HepG2 (cell line): ENCODE measurements around the gene U2AF2. TPM values are rescaled to one million over a fixed set of nuclear protein-coding genes. Genes with fewer than 3 reads are reported as not detected.

Source experiments
- CCAR2 ChIP-seq: fragments of 200-400 bp; formaldehyde crosslinking; optimal IDR thresholded peaks from 2 replicates; pipeline ENCODE3; 2018; ENCODE audit warnings: low read depth, mild to moderate bottlenecking, low read length, moderate library complexity
- DR1 ChIP-seq: sonication (generic); formaldehyde crosslinking; IDR thresholded peaks from 2 replicates; pipeline ENCODE4 v1.8.0; 2021; ENCODE audit warnings: mild to moderate bottlenecking, missing genetic modification reagents, inconsistent platforms
- EED ChIP-seq: sonication (generic); formaldehyde crosslinking; IDR thresholded peaks from 2 replicates; pipeline ENCODE4 v1.5.0; 2020; ENCODE audit warnings: mild to moderate bottlenecking, missing genetic modification reagents
- ELK4 ChIP-seq: sonication (generic); formaldehyde crosslinking; IDR thresholded peaks from 2 replicates; pipeline ENCODE4 v1.9.0; 2021; ENCODE audit warnings: missing genetic modification reagents, borderline replicate concordance
- HMGA1 ChIP-seq: sonication (generic); formaldehyde crosslinking; conservative IDR thresholded peaks from 2 replicates; pipeline ENCODE4 v1.4.0; 2020; ENCODE audit warnings: missing genetic modification reagents
- HOXA7 ChIP-seq: sonication (generic); formaldehyde crosslinking; IDR thresholded peaks from 2 replicates; pipeline ENCODE4 v1.8.1; 2022; ENCODE audit warnings: mild to moderate bottlenecking, missing genetic modification reagents, moderate library complexity
- MED1 ChIP-seq: sonication (generic); formaldehyde crosslinking; IDR thresholded peaks from 2 replicates; pipeline ENCODE4 v1.4.0; 2020; ENCODE audit warnings: missing genetic modification reagents
- NCOA1 ChIP-seq: sonication (generic); formaldehyde crosslinking; IDR thresholded peaks from 2 replicates; pipeline ENCODE4 v1.9.0; 2021; ENCODE audit warnings: missing genetic modification reagents
- NFATC3 ChIP-seq: sonication (generic); formaldehyde crosslinking; IDR thresholded peaks from 2 replicates; pipeline ENCODE4 v1.5.1; 2020; ENCODE audit warnings: mild to moderate bottlenecking, missing genetic modification reagents
- PITX1 ChIP-seq: sonication (generic); formaldehyde crosslinking; IDR thresholded peaks from 2 replicates; pipeline ENCODE4 v1.5.1; 2020; ENCODE audit warnings: mild to moderate bottlenecking, missing genetic modification reagents
- POLR2AphosphoS5 ChIP-seq: IDR thresholded peaks from 2 replicates; pipeline ENCODE4 v1.6.1; 2012; ENCODE audit warnings: low read depth, low read length
- RARA ChIP-seq: IDR thresholded peaks from 2 replicates; pipeline ENCODE4 v1.6.1; 2016; ENCODE audit warnings: missing genetic modification reagents, missing compliant biosample characterization
- REPIN1 ChIP-seq: sonication (generic); formaldehyde crosslinking; IDR thresholded peaks from 2 replicates; pipeline ENCODE4 v1.8.0; 2022; ENCODE audit warnings: missing genetic modification reagents, low read depth, mild to moderate bottlenecking, borderline replicate concordance
- RNF219 ChIP-seq: sonication (generic); formaldehyde crosslinking; IDR thresholded peaks from 2 replicates; pipeline ENCODE4 v1.5.0; 2020; ENCODE audit warnings: mild to moderate bottlenecking, missing genetic modification reagents
- RORA ChIP-seq: sonication (generic); formaldehyde crosslinking; IDR thresholded peaks from 2 replicates; pipeline ENCODE4 v1.5.0; 2020; ENCODE audit warnings: mild to moderate bottlenecking, missing genetic modification reagents, moderate library complexity
- SAP130 ChIP-seq: IDR thresholded peaks from 2 replicates; pipeline ENCODE4 v1.6.1; 2016; ENCODE audit warnings: low read depth
- TCF7L2 ChIP-seq: IDR thresholded peaks from 2 replicates; pipeline ENCODE4 v1.6.1; 2011; ENCODE audit warnings: mild to moderate bottlenecking, low read depth, low read length, moderate library complexity
- TERF1 ChIP-seq: sonication (generic); formaldehyde crosslinking; IDR thresholded peaks from 2 replicates; pipeline ENCODE4 v1.8.0; 2022; ENCODE audit warnings: mild to moderate bottlenecking, missing genetic modification reagents, moderate library complexity
- YY1 ChIP-seq: IDR thresholded peaks from 2 replicates; pipeline ENCODE4 v1.6.1; 2011; ENCODE audit warnings: low read length, low read depth, moderate library complexity, mild to moderate bottlenecking; ENCODE audit not compliant: insufficient read depth, insufficient replicate concordance
- ZFAT ChIP-seq: sonication (generic); formaldehyde crosslinking; conservative IDR thresholded peaks from 2 replicates; pipeline ENCODE4 v1.8.1; 2023; ENCODE audit warnings: missing genetic modification reagents, inconsistent platforms
- ZKSCAN1 ChIP-seq: fragments of 150-350 bp; IDR thresholded peaks from 2 replicates; pipeline ENCODE4 v1.6.1; 2014; ENCODE audit warnings: low read length
- ZNF160 ChIP-seq: sonication (generic); formaldehyde crosslinking; IDR thresholded peaks from 2 replicates; pipeline ENCODE4 v1.8.0; 2022; ENCODE audit warnings: mild to moderate bottlenecking, inconsistent platforms, missing genetic modification reagents
- ZNF280B ChIP-seq: sonication (generic); formaldehyde crosslinking; IDR thresholded peaks from 2 replicates; pipeline ENCODE4 v1.5.0; 2020; ENCODE audit warnings: missing genetic modification reagents, mild to moderate bottlenecking, borderline replicate concordance
- ZNF30 ChIP-seq: sonication (generic); formaldehyde crosslinking; IDR thresholded peaks from 2 replicates; pipeline ENCODE4 v1.5.0; 2020; ENCODE audit warnings: mild to moderate bottlenecking, missing genetic modification reagents
- ZNF749 ChIP-seq: sonication (generic); formaldehyde crosslinking; IDR thresholded peaks from 2 replicates; pipeline ENCODE4 v1.8.0; 2022; ENCODE audit warnings: mild to moderate bottlenecking, missing genetic modification reagents, moderate library complexity, borderline replicate concordance
- polyA plus RNA-seq, 8 experiments: library from polyadenylated mRNA; depleted of rRNA in 3 of 8; stranded (reverse) in 7 of 8; unstranded in 1 of 8; fragments of >200 nt; fragmentation: Illumina TruSeq in 4 of 8; extraction: Trizol in 4 of 8; gene quantifications; 2 replicates each; pipeline versions ENCODE4 v1.2.1 to v1.2.3, GENCODE V29; 2011 to 2016; ENCODE audit warnings: low read depth in 4 of 8, missing spikeins in 1 of 8, mixed read lengths in 1 of 8; ENCODE audit not compliant: insufficient read depth in 1 of 8
- total RNA-seq, 5 experiments: library from RNA; depleted of rRNA; stranded (reverse); fragments of >200 nt; fragmentation: Illumina TruSeq; extraction: Trizol; gene quantifications; 2 replicates each; pipeline ENCODE4 v1.2.3, GENCODE V29; 2016; ENCODE audit warnings: low read depth in 1 of 5

Gene U2AF2
- total and polyA plus RNA-seq, 2 of the 13 experiments (the other 11 are each of a cell fraction or from before 2014, with no cell fraction given): 84.3 to 124 TPM

GRCh38 chr19:55647732-55648584, 6.9 kb upstream of the U2AF2 start, which contains the start of gene CCDC106 (continued):
- TF ChIP-seq HOXA7 (CRISPR knock-in tag) (no peak), REPIN1 (CRISPR knock-in tag) (no peak), POLR2AphosphoS5 (no peak), YY1 (peak; percentile 84), CCAR2 (no peak), PITX1 (no peak), HMGA1 (CRISPR knock-in tag) (no peak), NFATC3 (CRISPR knock-in tag) (no peak), ELK4 (CRISPR knock-in tag) (no peak), ZNF30 (no peak), TCF7L2 (no peak), ZNF280B (no peak; the same call in 1 of the 2 replicates), DR1 (CRISPR knock-in tag) (no peak), RARA (CRISPR knock-in tag) (no peak), SAP130 (CRISPR knock-in tag) (peak; percentile 67), ZFAT (CRISPR knock-in tag) (no peak), MED1 (CRISPR knock-in tag) (no peak; the same call in 1 of the 2 replicates), NCOA1 (CRISPR knock-in tag) (no peak), RORA (CRISPR knock-in tag) (no peak), EED (CRISPR knock-in tag) (peak; percentile 65; the same call in 1 of the 2 replicates), RNF219 (no peak), ZNF749 (CRISPR knock-in tag) (no peak), ZKSCAN1 (no peak), ZNF160 (CRISPR knock-in tag) (no peak), TERF1 (CRISPR knock-in tag) (no peak)
